Measurements from ENCODE around the gene HBS1L. TPM values are rescaled to one million over a fixed set of nuclear protein-coding genes. Genes with fewer than 3 reads are reported as not detected.

Gene HBS1L
- total and polyA plus RNA-seq, 10 of the 15 experiments (the other 5 are each of a cell fraction or from before 2014, with no cell fraction given), result 58.7 to 142 (median 78.8) TPM

DNA sequence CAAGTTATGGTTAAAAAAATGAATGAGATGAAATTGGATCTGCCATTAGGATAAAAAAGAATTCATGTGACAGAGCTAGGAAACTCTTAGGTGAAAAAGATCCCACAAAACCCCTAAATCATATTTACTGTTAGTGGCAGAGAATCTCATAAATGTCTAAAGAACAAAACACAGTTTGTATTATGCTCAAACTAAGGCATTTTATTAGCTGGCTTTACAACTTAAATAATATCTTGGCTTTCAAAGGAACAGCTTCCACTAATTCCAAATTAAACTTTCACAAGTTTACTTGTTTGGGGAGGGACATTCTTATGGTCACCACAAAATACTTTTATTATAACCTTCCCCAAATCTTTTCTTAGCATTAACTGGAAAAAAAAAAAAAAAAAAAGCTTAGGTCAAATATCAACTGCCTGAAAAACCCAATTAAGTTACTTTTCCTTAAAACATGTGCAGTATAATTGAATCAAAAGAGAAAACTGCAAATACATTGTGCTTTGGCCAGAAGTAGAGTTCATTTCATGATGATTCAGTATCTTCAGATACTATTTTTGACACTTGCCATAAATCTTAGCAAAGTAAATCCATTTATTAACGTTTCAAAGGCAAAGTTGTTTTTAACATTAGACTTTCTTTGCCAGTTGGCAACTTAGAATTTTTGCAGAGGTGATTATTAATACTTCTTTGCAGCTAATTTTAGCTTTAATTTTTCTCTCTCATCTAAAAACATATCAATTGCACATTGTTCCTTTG lies 90.0 kb downstream of the HBS1L start:
- Histone ChIP-seq H4K20me1 (ENCODE audit: control insufficient read depth, insufficient read depth) (no peaks in the 10 kb centered on the region), H3K36me3 (ENCODE audit: control insufficient read depth in 2 of 2, insufficient read depth in 2 of 2, low read length in 1 of 2) (peaks cover 0 to 7% of the 10 kb centered on the region in 2 experiments; a peak in 1 of 4 replicates), H2AFZ (ENCODE audit: control insufficient read depth, low read depth, low read length) (no peak overlapping the region), H3K9ac (ENCODE audit: control insufficient read depth, insufficient read depth, low read length) (no peak overlapping the region), H3K27ac (ENCODE audit: control insufficient read depth, insufficient read depth) (no peak overlapping the region), H3K27me3 (replicated peaks in 1 of 2; ENCODE audit: control insufficient read depth in 2 of 2, insufficient read depth in 2 of 2, low read length in 1 of 2) (no peaks in the 10 kb centered on the region), H3K9me3 (replicated peaks; ENCODE audit: control insufficient read depth, insufficient read depth, low read length) (no peaks in the 10 kb centered on the region), H3K4me1 (ENCODE audit: control insufficient read depth, insufficient read depth, low read length) (no peaks in the 10 kb centered on the region), H3K4me3 (no peak overlapping the region), H3K4me2 (ENCODE audit: control insufficient read depth, insufficient read depth) (no peak overlapping the region), H3K79me2 (ENCODE audit: control insufficient read depth, insufficient read depth, low read length) (no peaks in the 10 kb centered on the region)
- DNase-seq (ENCODE audit: low read depth, low spot score), result no peak
- ChIA-PET CTCF (interaction anchor here (1.3 to 3.6 kb wide), 2 partner anchors 8 to 24 kb away, joined by 3 to 16 read pairs; no protein-coding TSS in a partner anchor), POLR2A (no interaction called here), SMC1A (ENCODE audit: uncharacterized antibody, unreplicated experiment) (interaction anchor here (0.7 to 1.4 kb wide), 5 partner anchors 13 to 225 kb away, joined by 3 to 4 read pairs (median 3); partner anchors contain the start of gene HBS1L), RAD21 (ENCODE audit: unreplicated experiment) (no interaction called here)
- in situ Hi-C loops (cut with MboI) (no loop called here), intact Hi-C loops (cut with micrococcal nuclease; ENCODE audit: unreplicated experiment) (no loop called here)
- BruUV-seq (replicated peaks), result TSS peak; percentile 34
- 53% methylated on average over 1 of the region's 1 CpG for WGBS (ENCODE audit: insufficient coverage, insufficient replicate concordance, low lambda C conversion rate, missing lambda C conversion rate)
- no peak for FAIRE-seq
- TF ChIP-seq, protein P1, sequence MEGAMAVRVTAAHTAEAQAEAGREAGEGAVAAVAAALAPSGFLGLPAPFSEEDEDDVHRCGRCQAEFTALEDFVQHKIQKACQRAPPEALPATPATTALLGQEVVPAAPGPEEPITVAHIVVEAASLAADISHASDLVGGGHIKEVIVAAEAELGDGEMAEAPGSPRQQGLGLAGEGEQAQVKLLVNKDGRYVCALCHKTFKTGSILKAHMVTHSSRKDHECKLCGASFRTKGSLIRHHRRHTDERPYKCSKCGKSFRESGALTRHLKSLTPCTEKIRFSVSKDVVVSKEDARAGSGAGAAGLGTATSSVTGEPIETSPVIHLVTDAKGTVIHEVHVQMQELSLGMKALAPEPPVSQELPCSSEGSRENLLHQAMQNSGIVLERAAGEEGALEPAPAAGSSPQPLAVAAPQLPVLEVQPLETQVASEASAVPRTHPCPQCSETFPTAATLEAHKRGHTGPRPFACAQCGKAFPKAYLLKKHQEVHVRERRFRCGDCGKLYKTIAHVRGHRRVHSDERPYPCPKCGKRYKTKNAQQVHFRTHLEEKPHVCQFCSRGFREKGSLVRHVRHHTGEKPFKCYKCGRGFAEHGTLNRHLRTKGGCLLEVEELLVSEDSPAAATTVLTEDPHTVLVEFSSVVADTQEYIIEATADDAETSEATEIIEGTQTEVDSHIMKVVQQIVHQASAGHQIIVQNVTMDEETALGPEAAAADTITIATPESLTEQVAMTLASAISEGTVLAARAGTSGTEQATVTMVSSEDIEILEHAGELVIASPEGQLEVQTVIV (IDR thresholded peaks at IDR 0.05; ENCODE audit: borderline replicate concordance, partially characterized antibody), result no peak
- TF ChIP-seq BCL11A (IDR thresholded peaks at IDR 0.05; ENCODE audit: low read depth, low read length), result no peak
- ATAC-seq, result no peak

DNA sequence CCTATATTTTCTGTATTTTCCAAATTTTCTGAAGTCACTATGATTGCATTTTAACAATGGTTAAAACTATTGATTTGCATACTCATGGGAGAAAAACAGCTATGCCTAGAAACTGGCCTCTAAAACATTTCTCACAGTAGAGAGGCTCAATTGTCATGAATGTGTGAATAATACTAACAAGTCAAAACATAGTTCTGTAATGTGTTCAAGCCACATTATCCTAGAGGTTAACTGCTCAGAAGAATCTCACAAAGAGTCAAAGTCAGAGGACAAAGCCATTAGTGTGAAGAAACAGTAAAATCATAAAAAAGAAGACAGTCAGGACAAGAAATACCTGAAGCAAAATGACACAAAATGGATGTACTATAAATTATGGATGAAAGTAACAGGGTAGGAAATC lies 92.2 kb downstream of the HBS1L start:
- no TSS peak for BruUV-seq (replicated peaks)
- no peaks in the 10 kb centered on the region for H4K20me1 ChIP-seq (ENCODE audit: control insufficient read depth, insufficient read depth)
- H3K4me3 ChIP-seq, result no peak overlapping the region
- H3K9ac ChIP-seq (ENCODE audit: control insufficient read depth, insufficient read depth, low read length), result no peak overlapping the region
- RAD21 ChIA-PET (ENCODE audit: unreplicated experiment), result no interaction called here
- no peak overlapping the region for H3K27ac ChIP-seq (ENCODE audit: control insufficient read depth, insufficient read depth)
- H3K4me1 ChIP-seq (ENCODE audit: control insufficient read depth, insufficient read depth, low read length), result no peaks in the 10 kb centered on the region
- no peak for DNase-seq (ENCODE audit: low read depth, low spot score)
- FAIRE-seq, result no peak
- no peaks in the 10 kb centered on the region for H3K9me3 ChIP-seq (replicated peaks; ENCODE audit: control insufficient read depth, insufficient read depth, low read length)
- H3K4me2 ChIP-seq (ENCODE audit: control insufficient read depth, insufficient read depth), result no peak overlapping the region
- H3K79me2 ChIP-seq (ENCODE audit: control insufficient read depth, insufficient read depth, low read length), result no peaks in the 10 kb centered on the region
- intact Hi-C loops (cut with micrococcal nuclease; ENCODE audit: unreplicated experiment), result no loop called here
- H2AFZ ChIP-seq (ENCODE audit: control insufficient read depth, low read depth, low read length), result no peak overlapping the region
- in situ Hi-C loops (cut with MboI), result no loop called here
- no peak for ATAC-seq
- TF ChIP-seq RAD21 (IDR thresholded peaks at IDR 0.05; ENCODE audit: insufficient read depth, low read depth, low read length), result no peak
- no peak for TF ChIP-seq SRF (IDR thresholded peaks at IDR 0.05; ENCODE audit: low read depth in 2 of 2, low read length in 2 of 2)
- TF ChIP-seq ZNF622 (IDR thresholded peaks at IDR 0.05), result no peak
- TF ChIP-seq CBFB (IDR thresholded peaks at IDR 0.05; ENCODE audit: low read depth), result no peak
- TF ChIP-seq BMI1 (IDR thresholded peaks at IDR 0.05; ENCODE audit: borderline replicate concordance), result no peak
- TF ChIP-seq, protein P2, sequence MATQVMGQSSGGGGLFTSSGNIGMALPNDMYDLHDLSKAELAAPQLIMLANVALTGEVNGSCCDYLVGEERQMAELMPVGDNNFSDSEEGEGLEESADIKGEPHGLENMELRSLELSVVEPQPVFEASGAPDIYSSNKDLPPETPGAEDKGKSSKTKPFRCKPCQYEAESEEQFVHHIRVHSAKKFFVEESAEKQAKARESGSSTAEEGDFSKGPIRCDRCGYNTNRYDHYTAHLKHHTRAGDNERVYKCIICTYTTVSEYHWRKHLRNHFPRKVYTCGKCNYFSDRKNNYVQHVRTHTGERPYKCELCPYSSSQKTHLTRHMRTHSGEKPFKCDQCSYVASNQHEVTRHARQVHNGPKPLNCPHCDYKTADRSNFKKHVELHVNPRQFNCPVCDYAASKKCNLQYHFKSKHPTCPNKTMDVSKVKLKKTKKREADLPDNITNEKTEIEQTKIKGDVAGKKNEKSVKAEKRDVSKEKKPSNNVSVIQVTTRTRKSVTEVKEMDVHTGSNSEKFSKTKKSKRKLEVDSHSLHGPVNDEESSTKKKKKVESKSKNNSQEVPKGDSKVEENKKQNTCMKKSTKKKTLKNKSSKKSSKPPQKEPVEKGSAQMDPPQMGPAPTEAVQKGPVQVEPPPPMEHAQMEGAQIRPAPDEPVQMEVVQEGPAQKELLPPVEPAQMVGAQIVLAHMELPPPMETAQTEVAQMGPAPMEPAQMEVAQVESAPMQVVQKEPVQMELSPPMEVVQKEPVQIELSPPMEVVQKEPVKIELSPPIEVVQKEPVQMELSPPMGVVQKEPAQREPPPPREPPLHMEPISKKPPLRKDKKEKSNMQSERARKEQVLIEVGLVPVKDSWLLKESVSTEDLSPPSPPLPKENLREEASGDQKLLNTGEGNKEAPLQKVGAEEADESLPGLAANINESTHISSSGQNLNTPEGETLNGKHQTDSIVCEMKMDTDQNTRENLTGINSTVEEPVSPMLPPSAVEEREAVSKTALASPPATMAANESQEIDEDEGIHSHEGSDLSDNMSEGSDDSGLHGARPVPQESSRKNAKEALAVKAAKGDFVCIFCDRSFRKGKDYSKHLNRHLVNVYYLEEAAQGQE (IDR thresholded peaks at IDR 0.05; ENCODE audit: low read depth, low read length), result no peak
- TF ChIP-seq ZNF384 (IDR thresholded peaks at IDR 0.05; ENCODE audit: borderline replicate concordance, low read depth, low read length), result no peak
- H3K36me3 ChIP-seq (ENCODE audit: control insufficient read depth in 2 of 2, insufficient read depth in 2 of 2, low read length in 1 of 2), result peaks cover 0 to 7% of the 10 kb centered on the region in 2 experiments; a peak in 1 of 4 replicates
- no peaks in the 10 kb centered on the region for H3K27me3 ChIP-seq (replicated peaks in 1 of 2; ENCODE audit: control insufficient read depth in 2 of 2, insufficient read depth in 2 of 2, low read length in 1 of 2)
- SMC1A ChIA-PET (ENCODE audit: uncharacterized antibody, unreplicated experiment), result interaction anchor here (0.6 to 1.6 kb wide), 3 partner anchors 14 to 322 kb away, joined by 3 read pairs; no protein-coding TSS in a partner anchor
- CTCF ChIA-PET, result interaction anchor here (3.6 kb wide), 1 partner anchor 22 kb away, joined by 16 read pairs; no protein-coding TSS in a partner anchor
- POLR2A ChIA-PET, result interaction anchor here (0.6 kb wide), 1 partner anchor 245 kb away, joined by 4 read pairs; no protein-coding TSS in a partner anchor

All from GM12878 (cell line).